GM23338 (cell line): ENCODE results near the gene SLC23A2.

Experiments used
- CREB1 ChIP-seq: fragments of 250-450 bp; sonication (Bioruptor Pico); IDR thresholded peaks from 2 replicates; pipeline ENCODE4 v1.5.0; 2020; ENCODE audit warnings: low read depth, mild to moderate bottlenecking, moderate library complexity
- CTCF ChIP-seq, 2 experiments: fragments of 200-600 bp in 1 of 2; sonication (generic) in 1 of 2; conservative IDR thresholded peaks; 2 replicates each; pipeline versions ENCODE4 v1.5.1 to v1.6.1; 2016 to 2017; ENCODE audit warnings: antibody characterized with exemption in 2 of 2, low read depth in 2 of 2, mild to moderate bottlenecking in 2 of 2, moderate library complexity in 1 of 2
- ETS1 ChIP-seq: IDR thresholded peaks from 2 replicates; pipeline ENCODE4 v1.6.1; 2016; ENCODE audit warnings: antibody characterized with exemption
- EZH2 ChIP-seq: fragments of 200-600 bp; sonication (generic); IDR thresholded peaks from one replicate; pipeline ENCODE4 v1.8.0; 2017; ENCODE audit warnings: antibody characterized with exemption, mild to moderate bottlenecking, low read depth; ENCODE audit not compliant: unreplicated experiment
- EZH2phosphoT487 ChIP-seq: fragments of 200-600 bp; sonication (generic); IDR thresholded peaks from one replicate; pipeline ENCODE4 v1.8.1; 2018; ENCODE audit warnings: antibody characterized with exemption; ENCODE audit not compliant: unreplicated experiment
- JUNB ChIP-seq: IDR thresholded peaks from one replicate; pipeline ENCODE4 v1.6.1; 2016; ENCODE audit warnings: antibody characterized with exemption; ENCODE audit not compliant: unreplicated experiment
- NANOG ChIP-seq: IDR thresholded peaks from 2 replicates; pipeline ENCODE4 v1.6.1; 2016; ENCODE audit warnings: antibody characterized with exemption, borderline replicate concordance
- POLR2AphosphoS5 ChIP-seq: IDR thresholded peaks from 2 replicates; pipeline ENCODE4 v1.6.1; 2016; ENCODE audit warnings: antibody characterized with exemption, low read depth
- REST ChIP-seq: IDR thresholded peaks from one replicate; pipeline ENCODE4 v1.6.1; 2018; ENCODE audit warnings: antibody characterized with exemption; ENCODE audit not compliant: unreplicated experiment
- STAT1 ChIP-seq: IDR thresholded peaks from one replicate; pipeline ENCODE4 v1.6.1; 2016; ENCODE audit warnings: antibody characterized with exemption; ENCODE audit not compliant: unreplicated experiment
- ZNF114 ChIP-seq: fragments of 250-450 bp; sonication (Bioruptor Pico); IDR thresholded peaks from 2 replicates; pipeline ENCODE4 v1.5.0; 2020; ENCODE audit warnings: mild to moderate bottlenecking, moderate library complexity
- ZNF331 ChIP-seq: fragments of 250-450 bp; sonication (Bioruptor Pico); IDR thresholded peaks from 2 replicates; pipeline ENCODE4 v1.5.0; 2020; ENCODE audit warnings: low read depth, mild to moderate bottlenecking, moderate library complexity
- ZNF462 ChIP-seq: fragments of 250-450 bp; sonication (Bioruptor Pico); IDR thresholded peaks from 2 replicates; pipeline ENCODE4 v1.5.0; 2020; ENCODE audit warnings: mild to moderate bottlenecking, moderate library complexity

- no peak for TF ChIP-seq CTCF (conservative IDR thresholded peaks at IDR 0.05; ENCODE audit: low read depth in 2 of 2)
- TF ChIP-seq POLR2AphosphoS5: no peak
- TF ChIP-seq EZH2phosphoT487: no peak
- TF ChIP-seq EZH2: no peak
- no peak for TF ChIP-seq REST
- no peak for TF ChIP-seq CREB1 (CRISPR knock-in tag)
- TF ChIP-seq ETS1: no peak
- no peak for TF ChIP-seq NANOG
- TF ChIP-seq ZNF114 (CRISPR knock-in tag): no peak
- no peak for TF ChIP-seq JUNB
- TF ChIP-seq STAT1: no peak
- TF ChIP-seq ZNF331 (CRISPR knock-in tag): no peak
- TF ChIP-seq ZNF462 (CRISPR knock-in tag): no peak
Measured at GRCh38 chr20:4885877-4886276, 115.4 kb downstream of the SLC23A2 start.
